Astrocyte (in vitro differentiated cells and primary cell): Measurements from ENCODE around the gene VPS8. TPM values are rescaled to one million over a fixed set of nuclear protein-coding genes. Genes with fewer than 3 reads are reported as not detected.

Experiments used
- DNase-seq: peaks from one replicate; pipeline ENCODE4 v3.0.0-alpha.2; 2010; ENCODE audit warnings: low read depth
- FAIRE-seq: peaks from 2 replicates; lab custom pipeline; 2011; peaks lifted over from hg19 to GRCh38; lab: Jason Lieb, UNC
- H2AFZ ChIP-seq: 2 replicates; pipeline ENCODE4 v1.6.0; 2012; ENCODE audit warnings: low read depth, low read length, inconsistent platforms
- H3K27ac ChIP-seq: 2 replicates; pipeline ENCODE4 v1.5.1; 2011; ENCODE audit warnings: low read depth, low read length, inconsistent platforms
- H3K27me3 ChIP-seq: 2 replicates; pipeline ENCODE4 v1.6.0; 2011; ENCODE audit warnings: low read length, inconsistent platforms; ENCODE audit not compliant: insufficient read depth
- H3K36me3 ChIP-seq: 2 replicates; pipeline ENCODE4 v1.5.1; 2011; ENCODE audit warnings: low read length, inconsistent platforms; ENCODE audit not compliant: insufficient read depth
- H3K4me1 ChIP-seq: 2 replicates; pipeline ENCODE4 v1.5.1; 2011; ENCODE audit warnings: low read length, inconsistent platforms; ENCODE audit not compliant: insufficient read depth
- H3K4me2 ChIP-seq: 2 replicates; pipeline ENCODE4 v1.6.0; 2012; ENCODE audit warnings: low read length, inconsistent platforms
- H3K4me3 ChIP-seq: 2 replicates; pipeline ENCODE4 v1.5.1; 2011; ENCODE audit warnings: low read depth, mild to moderate bottlenecking, low read length, inconsistent platforms; ENCODE audit not compliant: insufficient read depth
- H3K79me2 ChIP-seq: 2 replicates; pipeline ENCODE4 v1.6.0; 2012; ENCODE audit warnings: mild to moderate bottlenecking, low read length, inconsistent platforms; ENCODE audit not compliant: insufficient read depth
- H3K9ac ChIP-seq: 2 replicates; pipeline ENCODE4 v1.6.0; 2012; ENCODE audit warnings: mild to moderate bottlenecking, low read length, inconsistent platforms
- H3K9me3 ChIP-seq: 2 replicates; pipeline ENCODE4 v1.5.1; 2012; ENCODE audit warnings: low read depth, mild to moderate bottlenecking, low read length, inconsistent platforms; ENCODE audit not compliant: insufficient read depth
- H4K20me1 ChIP-seq: 2 replicates; pipeline ENCODE4 v1.6.0; 2012; ENCODE audit warnings: low read length, inconsistent platforms; ENCODE audit not compliant: insufficient read depth
- H3K27ac Mint-ChIP-seq: one replicate; pipeline ENCODE4 v1.8.0; 2021; ENCODE audit warnings: mild to moderate bottlenecking, mixed read lengths; ENCODE audit not compliant: unreplicated experiment
- H3K27me3 Mint-ChIP-seq: one replicate; pipeline ENCODE4 v1.8.0; 2021; ENCODE audit warnings: low read depth, mixed read lengths; ENCODE audit not compliant: unreplicated experiment
- H3K36me3 Mint-ChIP-seq: one replicate; pipeline ENCODE4 v1.8.0; 2021; ENCODE audit warnings: low read depth, mixed read lengths; ENCODE audit not compliant: unreplicated experiment
- H3K4me1 Mint-ChIP-seq: one replicate; pipeline ENCODE4 v1.8.0; 2021; ENCODE audit warnings: low read depth, mixed read lengths; ENCODE audit not compliant: unreplicated experiment
- H3K4me3 Mint-ChIP-seq: one replicate; pipeline ENCODE4 v1.8.0; 2021; ENCODE audit warnings: mild to moderate bottlenecking, moderate library complexity, mixed read lengths; ENCODE audit not compliant: unreplicated experiment
- H3K9me3 Mint-ChIP-seq: one replicate; pipeline ENCODE4 v1.8.0; 2021; ENCODE audit warnings: mild to moderate bottlenecking, mixed read lengths; ENCODE audit not compliant: unreplicated experiment
- EZH2 ChIP-seq: IDR thresholded peaks from 2 replicates; pipeline ENCODE4 v1.6.1; 2012; ENCODE audit warnings: mild to moderate bottlenecking, low read length, inconsistent platforms; ENCODE audit not compliant: insufficient read depth
- total RNA-seq: library from RNA; stranded (reverse); gene quantifications from 2 replicates; pipeline ENCODE4 v1.2.1, GENCODE V29; 2021
- TF ChIP-seq, protein P1 (sequence below): IDR thresholded peaks from 2 replicates; pipeline ENCODE4 v1.5.1; 2011; ENCODE audit warnings: low read depth, mild to moderate bottlenecking, inconsistent platforms, low read length, moderate library complexity; ENCODE audit not compliant: insufficient read depth

The VPS8 gene
- total RNA-seq, 1 donor from 2014 or later = 40.7 TPM

GRCh38 chr3:185084901-185085300 lies 272.9 kb downstream of the VPS8 start:
- no peaks in the 10 kb centered on the region for H3K27me3 ChIP-seq

GRCh38 chr3:185087419-185087818 lies 275.5 kb downstream of the VPS8 start:
- H3K36me3 Mint-ChIP-seq = peaks cover 4% of the 10 kb centered on the region
- FAIRE-seq (peak; percentile 26), DNase-seq (no peak)
- H3K27me3 Mint-ChIP-seq = no peaks in the 10 kb centered on the region
- TF ChIP-seq, protein P1, sequence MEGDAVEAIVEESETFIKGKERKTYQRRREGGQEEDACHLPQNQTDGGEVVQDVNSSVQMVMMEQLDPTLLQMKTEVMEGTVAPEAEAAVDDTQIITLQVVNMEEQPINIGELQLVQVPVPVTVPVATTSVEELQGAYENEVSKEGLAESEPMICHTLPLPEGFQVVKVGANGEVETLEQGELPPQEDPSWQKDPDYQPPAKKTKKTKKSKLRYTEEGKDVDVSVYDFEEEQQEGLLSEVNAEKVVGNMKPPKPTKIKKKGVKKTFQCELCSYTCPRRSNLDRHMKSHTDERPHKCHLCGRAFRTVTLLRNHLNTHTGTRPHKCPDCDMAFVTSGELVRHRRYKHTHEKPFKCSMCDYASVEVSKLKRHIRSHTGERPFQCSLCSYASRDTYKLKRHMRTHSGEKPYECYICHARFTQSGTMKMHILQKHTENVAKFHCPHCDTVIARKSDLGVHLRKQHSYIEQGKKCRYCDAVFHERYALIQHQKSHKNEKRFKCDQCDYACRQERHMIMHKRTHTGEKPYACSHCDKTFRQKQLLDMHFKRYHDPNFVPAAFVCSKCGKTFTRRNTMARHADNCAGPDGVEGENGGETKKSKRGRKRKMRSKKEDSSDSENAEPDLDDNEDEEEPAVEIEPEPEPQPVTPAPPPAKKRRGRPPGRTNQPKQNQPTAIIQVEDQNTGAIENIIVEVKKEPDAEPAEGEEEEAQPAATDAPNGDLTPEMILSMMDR = no peak
- no peak for TF ChIP-seq EZH2
- H3K9ac ChIP-seq = no peak overlapping the region
- no peak overlapping the region for H3K27ac ChIP-seq
- H3K36me3 ChIP-seq = no peaks in the 10 kb centered on the region
- no peaks in the 10 kb centered on the region for H3K4me1 ChIP-seq
- no peaks in the 10 kb centered on the region for H3K9me3 ChIP-seq
- H3K4me3 ChIP-seq = no peak overlapping the region
- H3K79me2 ChIP-seq = no peaks in the 10 kb centered on the region
- no peaks in the 10 kb centered on the region for H4K20me1 ChIP-seq
- H3K27ac Mint-ChIP-seq = no peak overlapping the region
- no peak overlapping the region for H3K4me3 Mint-ChIP-seq
- no peak overlapping the region for H3K4me2 ChIP-seq
- peaks cover 29% of the 10 kb centered on the region for H3K4me1 Mint-ChIP-seq
- H3K9me3 Mint-ChIP-seq = no peaks in the 10 kb centered on the region
- H2AFZ ChIP-seq = no peak overlapping the region
- no peaks in the 10 kb centered on the region for H3K27me3 ChIP-seq

More at GRCh38 chr3:185084901-185085300, 272.9 kb downstream of the VPS8 start:
- no peak overlapping the region for H3K27ac Mint-ChIP-seq
- Histone ChIP-seq H3K4me1 (no peaks in the 10 kb centered on the region), H3K79me2 (no peaks in the 10 kb centered on the region), H2AFZ (no peak overlapping the region), H3K27ac (no peak overlapping the region), H3K9ac (no peak overlapping the region), H3K36me3 (no peaks in the 10 kb centered on the region), H3K9me3 (no peaks in the 10 kb centered on the region), H3K4me2 (no peak overlapping the region), H3K4me3 (no peak overlapping the region), H4K20me1 (no peaks in the 10 kb centered on the region)
- H3K9me3 Mint-ChIP-seq = no peaks in the 10 kb centered on the region
- H3K4me1 Mint-ChIP-seq = peaks cover 35% of the 10 kb centered on the region
- FAIRE-seq = no peak
- TF ChIP-seq EZH2 = no peak
- TF ChIP-seq, protein P1 = peak; percentile 23
- no peak overlapping the region for H3K4me3 Mint-ChIP-seq
- no peaks in the 10 kb centered on the region for H3K27me3 Mint-ChIP-seq
- peak; percentile 69 for DNase-seq
- peaks cover 4% of the 10 kb centered on the region for H3K36me3 Mint-ChIP-seq

DNA sequence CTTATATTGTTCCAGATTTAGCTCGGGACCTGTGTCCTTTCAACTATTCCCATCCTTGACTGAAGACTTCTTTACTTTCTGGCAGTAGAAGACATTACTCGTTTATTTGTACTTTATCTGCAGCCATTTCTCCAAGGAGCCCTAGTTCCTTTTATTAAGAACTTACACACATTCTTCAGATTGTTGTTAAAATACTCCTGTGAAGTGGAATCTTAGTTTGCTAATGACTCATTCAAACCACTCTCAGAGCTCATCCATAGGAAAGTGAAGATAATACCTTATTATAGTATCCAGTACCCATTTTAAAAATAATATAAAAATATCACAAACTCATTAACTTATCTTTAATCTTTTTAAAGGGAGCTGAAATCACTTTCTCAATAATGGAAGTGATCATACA lies 277.4 kb downstream of the VPS8 start:
- no peak overlapping the region for H3K4me3 ChIP-seq
- no peaks in the 10 kb centered on the region for H4K20me1 ChIP-seq
- no peaks in the 10 kb centered on the region for H3K79me2 ChIP-seq
- H3K27me3 Mint-ChIP-seq = no peaks in the 10 kb centered on the region
- no peaks in the 10 kb centered on the region for H3K9me3 Mint-ChIP-seq
- H3K9me3 ChIP-seq = no peaks in the 10 kb centered on the region
- peak overlapping the region; percentile 71 for H3K27ac Mint-ChIP-seq
- no peak overlapping the region for H3K27ac ChIP-seq
- peak overlapping the region; percentile 30 for H3K4me3 Mint-ChIP-seq
- H3K27me3 ChIP-seq = no peaks in the 10 kb centered on the region
- FAIRE-seq (no peak), DNase-seq (peak; percentile 59)
- no peak overlapping the region for H3K4me2 ChIP-seq
- no peaks in the 10 kb centered on the region for H3K36me3 Mint-ChIP-seq
- no peak overlapping the region for H3K9ac ChIP-seq
- H2AFZ ChIP-seq = no peak overlapping the region
- no peaks in the 10 kb centered on the region for H3K36me3 ChIP-seq
- TF ChIP-seq EZH2 = no peak
- TF ChIP-seq, protein P1 = no peak
- peaks cover 20% of the 10 kb centered on the region for H3K4me1 Mint-ChIP-seq
- H3K4me1 ChIP-seq = no peaks in the 10 kb centered on the region
